22Rv1 (cell line): ENCODE measurements around the gene SPATS2L.

Experiments used
- ZFX ChIP-seq: fragments of 450-650 bp; IDR thresholded peaks from 2 replicates; pipeline ENCODE4 v1.6.1; 2017; ENCODE audit warnings: antibody characterized with exemption, borderline replicate concordance
- TF ChIP-seq, protein P1 (sequence below): fragments of 450-650 bp; IDR thresholded peaks from 2 replicates; pipeline ENCODE4 v1.5.1; 2017; ENCODE audit warnings: mild to moderate bottlenecking

- TF ChIP-seq, protein P1, sequence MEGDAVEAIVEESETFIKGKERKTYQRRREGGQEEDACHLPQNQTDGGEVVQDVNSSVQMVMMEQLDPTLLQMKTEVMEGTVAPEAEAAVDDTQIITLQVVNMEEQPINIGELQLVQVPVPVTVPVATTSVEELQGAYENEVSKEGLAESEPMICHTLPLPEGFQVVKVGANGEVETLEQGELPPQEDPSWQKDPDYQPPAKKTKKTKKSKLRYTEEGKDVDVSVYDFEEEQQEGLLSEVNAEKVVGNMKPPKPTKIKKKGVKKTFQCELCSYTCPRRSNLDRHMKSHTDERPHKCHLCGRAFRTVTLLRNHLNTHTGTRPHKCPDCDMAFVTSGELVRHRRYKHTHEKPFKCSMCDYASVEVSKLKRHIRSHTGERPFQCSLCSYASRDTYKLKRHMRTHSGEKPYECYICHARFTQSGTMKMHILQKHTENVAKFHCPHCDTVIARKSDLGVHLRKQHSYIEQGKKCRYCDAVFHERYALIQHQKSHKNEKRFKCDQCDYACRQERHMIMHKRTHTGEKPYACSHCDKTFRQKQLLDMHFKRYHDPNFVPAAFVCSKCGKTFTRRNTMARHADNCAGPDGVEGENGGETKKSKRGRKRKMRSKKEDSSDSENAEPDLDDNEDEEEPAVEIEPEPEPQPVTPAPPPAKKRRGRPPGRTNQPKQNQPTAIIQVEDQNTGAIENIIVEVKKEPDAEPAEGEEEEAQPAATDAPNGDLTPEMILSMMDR, result no peak
- TF ChIP-seq ZFX, result no peak
Measured at GRCh38 chr2:200438846-200439245, 132.4 kb downstream of the SPATS2L start.
